ENCODE measurements around the gene NADK2. TPM values are rescaled to one million over a fixed set of nuclear protein-coding genes. Genes with fewer than 3 reads are reported as not detected.

NADK2 gene
- polyA plus RNA-seq, 1 of the 3 experiments (the other 2 are of a cell fraction), result 7.6 TPM

DNA sequence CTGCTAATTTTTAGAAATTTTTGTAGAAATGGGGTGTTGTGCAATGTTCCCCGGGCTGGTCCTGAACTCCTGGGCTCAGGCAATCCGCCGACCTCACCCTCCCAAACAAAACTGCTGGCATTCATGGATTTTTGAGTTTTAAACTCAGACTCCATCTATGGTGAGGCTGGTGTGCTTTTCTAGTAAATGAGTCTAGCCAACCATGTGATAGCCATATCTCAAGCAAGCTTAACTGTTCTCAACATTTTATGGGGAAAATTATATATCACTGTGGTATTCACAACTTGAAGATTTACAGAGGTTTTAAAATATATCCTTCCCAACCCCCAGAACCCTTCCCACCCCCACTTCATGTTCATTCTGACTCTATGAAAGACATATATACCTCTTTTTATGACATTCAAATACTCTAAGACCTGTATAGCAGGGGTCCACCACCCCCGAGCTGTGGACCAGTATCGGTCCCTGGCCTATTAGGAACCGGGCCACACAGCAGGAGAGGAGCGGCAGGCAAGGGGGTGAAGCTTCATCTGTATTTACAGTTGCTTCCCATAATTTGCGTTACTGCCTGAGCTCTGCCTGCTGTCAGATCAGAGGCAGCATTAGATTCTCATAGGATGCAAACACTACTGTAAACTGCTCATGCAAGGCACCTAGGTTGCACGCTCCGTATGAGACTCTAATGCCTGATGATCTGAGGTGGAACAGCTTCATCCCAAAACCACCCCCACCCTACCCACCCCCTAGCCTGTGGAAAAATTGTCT lies 4.5 kb upstream of the NADK2 start:
- WGBS (ENCODE audit: low lambda C conversion rate), result 83% methylated on average over 8 of the region's 10 CpGs
- CTCF ChIA-PET, result interaction anchor here (0.5 to 1.4 kb wide), 4 partner anchors 19 to 449 kb away, joined by 3 to 5 read pairs (median 4); no protein-coding TSS in a partner anchor
- no peak for DNase-seq

More for the DNA sequence above, 4.5 kb upstream of the NADK2 start:
- H3K4me3 ChIP-seq (ENCODE audit: low read depth in 2 of 2, low read length in 1 of 2), result no peak overlapping the region
- no peak overlapping the region for H2AFZ ChIP-seq (ENCODE audit: low read depth)
- H3K9me3 ChIP-seq, result no peaks in the 10 kb centered on the region
- no peaks in the 10 kb centered on the region for H3F3A ChIP-seq (replicated peaks; ENCODE audit: insufficient read depth)
- no peaks in the 10 kb centered on the region for H3K9me2 ChIP-seq
- no peaks in the 10 kb centered on the region for H3K36me3 ChIP-seq (replicated peaks in 1 of 2; ENCODE audit: control insufficient read depth in 1 of 2, insufficient read depth in 2 of 2, low read length in 1 of 2)
- H3K9ac ChIP-seq, result no peak overlapping the region
- H3K79me2 ChIP-seq (ENCODE audit: insufficient read depth), result no peaks in the 10 kb centered on the region
- no peak overlapping the region for H3K4me2 ChIP-seq
- peaks cover 5 to 6% of the 10 kb centered on the region in 2 experiments; a peak in 2 of 4 replicates for H3K4me1 ChIP-seq (ENCODE audit: control insufficient read depth in 1 of 2, insufficient read depth in 2 of 2, low read depth in 1 of 2, low read length in 1 of 2)
- POLR2A ChIA-PET, result interaction anchor here (0.7 kb wide), 1 partner anchor 22 kb away, joined by 3 read pairs; no protein-coding TSS in a partner anchor
- H3K27me3 ChIP-seq (ENCODE audit: insufficient read depth), result no peaks in the 10 kb centered on the region
- no peak for TF ChIP-seq NRF1 (IDR thresholded peaks at IDR 0.05; ENCODE audit: low read depth, low read length)
- TF ChIP-seq RXRA (IDR thresholded peaks at IDR 0.05; ENCODE audit: borderline replicate concordance, low read depth), result no peak
- TF ChIP-seq RAD21 (IDR thresholded peaks at IDR 0.05; ENCODE audit: low read length), result no peak
- TF ChIP-seq, protein P1, sequence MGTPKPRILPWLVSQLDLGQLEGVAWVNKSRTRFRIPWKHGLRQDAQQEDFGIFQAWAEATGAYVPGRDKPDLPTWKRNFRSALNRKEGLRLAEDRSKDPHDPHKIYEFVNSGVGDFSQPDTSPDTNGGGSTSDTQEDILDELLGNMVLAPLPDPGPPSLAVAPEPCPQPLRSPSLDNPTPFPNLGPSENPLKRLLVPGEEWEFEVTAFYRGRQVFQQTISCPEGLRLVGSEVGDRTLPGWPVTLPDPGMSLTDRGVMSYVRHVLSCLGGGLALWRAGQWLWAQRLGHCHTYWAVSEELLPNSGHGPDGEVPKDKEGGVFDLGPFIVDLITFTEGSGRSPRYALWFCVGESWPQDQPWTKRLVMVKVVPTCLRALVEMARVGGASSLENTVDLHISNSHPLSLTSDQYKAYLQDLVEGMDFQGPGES (IDR thresholded peaks at IDR 0.05; ENCODE audit: low read depth, low read length), result no peak
- no peak for TF ChIP-seq MEF2A (IDR thresholded peaks at IDR 0.05; ENCODE audit: borderline replicate concordance, low read depth)
- TF ChIP-seq, protein P2, sequence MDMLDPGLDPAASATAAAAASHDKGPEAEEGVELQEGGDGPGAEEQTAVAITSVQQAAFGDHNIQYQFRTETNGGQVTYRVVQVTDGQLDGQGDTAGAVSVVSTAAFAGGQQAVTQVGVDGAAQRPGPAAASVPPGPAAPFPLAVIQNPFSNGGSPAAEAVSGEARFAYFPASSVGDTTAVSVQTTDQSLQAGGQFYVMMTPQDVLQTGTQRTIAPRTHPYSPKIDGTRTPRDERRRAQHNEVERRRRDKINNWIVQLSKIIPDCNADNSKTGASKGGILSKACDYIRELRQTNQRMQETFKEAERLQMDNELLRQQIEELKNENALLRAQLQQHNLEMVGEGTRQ (IDR thresholded peaks at IDR 0.05; ENCODE audit: borderline replicate concordance, low read depth, low read length), result no peak
- no peak for TF ChIP-seq MXI1 (IDR thresholded peaks at IDR 0.05; ENCODE audit: low read depth, low read length)
- no peak for TF ChIP-seq FOXJ3 (CRISPR knock-in tag; IDR thresholded peaks at IDR 0.05)
- TF ChIP-seq, protein P3, sequence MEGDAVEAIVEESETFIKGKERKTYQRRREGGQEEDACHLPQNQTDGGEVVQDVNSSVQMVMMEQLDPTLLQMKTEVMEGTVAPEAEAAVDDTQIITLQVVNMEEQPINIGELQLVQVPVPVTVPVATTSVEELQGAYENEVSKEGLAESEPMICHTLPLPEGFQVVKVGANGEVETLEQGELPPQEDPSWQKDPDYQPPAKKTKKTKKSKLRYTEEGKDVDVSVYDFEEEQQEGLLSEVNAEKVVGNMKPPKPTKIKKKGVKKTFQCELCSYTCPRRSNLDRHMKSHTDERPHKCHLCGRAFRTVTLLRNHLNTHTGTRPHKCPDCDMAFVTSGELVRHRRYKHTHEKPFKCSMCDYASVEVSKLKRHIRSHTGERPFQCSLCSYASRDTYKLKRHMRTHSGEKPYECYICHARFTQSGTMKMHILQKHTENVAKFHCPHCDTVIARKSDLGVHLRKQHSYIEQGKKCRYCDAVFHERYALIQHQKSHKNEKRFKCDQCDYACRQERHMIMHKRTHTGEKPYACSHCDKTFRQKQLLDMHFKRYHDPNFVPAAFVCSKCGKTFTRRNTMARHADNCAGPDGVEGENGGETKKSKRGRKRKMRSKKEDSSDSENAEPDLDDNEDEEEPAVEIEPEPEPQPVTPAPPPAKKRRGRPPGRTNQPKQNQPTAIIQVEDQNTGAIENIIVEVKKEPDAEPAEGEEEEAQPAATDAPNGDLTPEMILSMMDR (IDR thresholded peaks at IDR 0.05), result no peak
- TF ChIP-seq TAF1 (IDR thresholded peaks at IDR 0.05; ENCODE audit: borderline replicate concordance, low read depth, low read length), result no peak
- TF ChIP-seq, protein P4, sequence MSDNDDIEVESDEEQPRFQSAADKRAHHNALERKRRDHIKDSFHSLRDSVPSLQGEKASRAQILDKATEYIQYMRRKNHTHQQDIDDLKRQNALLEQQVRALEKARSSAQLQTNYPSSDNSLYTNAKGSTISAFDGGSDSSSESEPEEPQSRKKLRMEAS (IDR thresholded peaks at IDR 0.05; ENCODE audit: low read depth), result no peak
- no peak for TF ChIP-seq YY1 (IDR thresholded peaks at IDR 0.05; ENCODE audit: low read depth)
- TF ChIP-seq EZH2phosphoT487 (IDR thresholded peaks at IDR 0.05; ENCODE audit: borderline replicate concordance, low read depth), result no peak
- no peak for TF ChIP-seq JUND (IDR thresholded peaks at IDR 0.05)
- no peak for TF ChIP-seq FOSL2 (IDR thresholded peaks at IDR 0.05; ENCODE audit: borderline replicate concordance, low read depth)
- no peak for TF ChIP-seq POLR2AphosphoS5 (IDR thresholded peaks at IDR 0.05; ENCODE audit: low read depth, low read length)
- TF ChIP-seq, protein P5, sequence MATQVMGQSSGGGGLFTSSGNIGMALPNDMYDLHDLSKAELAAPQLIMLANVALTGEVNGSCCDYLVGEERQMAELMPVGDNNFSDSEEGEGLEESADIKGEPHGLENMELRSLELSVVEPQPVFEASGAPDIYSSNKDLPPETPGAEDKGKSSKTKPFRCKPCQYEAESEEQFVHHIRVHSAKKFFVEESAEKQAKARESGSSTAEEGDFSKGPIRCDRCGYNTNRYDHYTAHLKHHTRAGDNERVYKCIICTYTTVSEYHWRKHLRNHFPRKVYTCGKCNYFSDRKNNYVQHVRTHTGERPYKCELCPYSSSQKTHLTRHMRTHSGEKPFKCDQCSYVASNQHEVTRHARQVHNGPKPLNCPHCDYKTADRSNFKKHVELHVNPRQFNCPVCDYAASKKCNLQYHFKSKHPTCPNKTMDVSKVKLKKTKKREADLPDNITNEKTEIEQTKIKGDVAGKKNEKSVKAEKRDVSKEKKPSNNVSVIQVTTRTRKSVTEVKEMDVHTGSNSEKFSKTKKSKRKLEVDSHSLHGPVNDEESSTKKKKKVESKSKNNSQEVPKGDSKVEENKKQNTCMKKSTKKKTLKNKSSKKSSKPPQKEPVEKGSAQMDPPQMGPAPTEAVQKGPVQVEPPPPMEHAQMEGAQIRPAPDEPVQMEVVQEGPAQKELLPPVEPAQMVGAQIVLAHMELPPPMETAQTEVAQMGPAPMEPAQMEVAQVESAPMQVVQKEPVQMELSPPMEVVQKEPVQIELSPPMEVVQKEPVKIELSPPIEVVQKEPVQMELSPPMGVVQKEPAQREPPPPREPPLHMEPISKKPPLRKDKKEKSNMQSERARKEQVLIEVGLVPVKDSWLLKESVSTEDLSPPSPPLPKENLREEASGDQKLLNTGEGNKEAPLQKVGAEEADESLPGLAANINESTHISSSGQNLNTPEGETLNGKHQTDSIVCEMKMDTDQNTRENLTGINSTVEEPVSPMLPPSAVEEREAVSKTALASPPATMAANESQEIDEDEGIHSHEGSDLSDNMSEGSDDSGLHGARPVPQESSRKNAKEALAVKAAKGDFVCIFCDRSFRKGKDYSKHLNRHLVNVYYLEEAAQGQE (IDR thresholded peaks at IDR 0.05; ENCODE audit: low read depth, low read length), result no peak
- no peak for TF ChIP-seq ELF1 (IDR thresholded peaks at IDR 0.05)
- no peak for TF ChIP-seq RFX5 (IDR thresholded peaks at IDR 0.05; ENCODE audit: low read length)
- TF ChIP-seq, protein P6, sequence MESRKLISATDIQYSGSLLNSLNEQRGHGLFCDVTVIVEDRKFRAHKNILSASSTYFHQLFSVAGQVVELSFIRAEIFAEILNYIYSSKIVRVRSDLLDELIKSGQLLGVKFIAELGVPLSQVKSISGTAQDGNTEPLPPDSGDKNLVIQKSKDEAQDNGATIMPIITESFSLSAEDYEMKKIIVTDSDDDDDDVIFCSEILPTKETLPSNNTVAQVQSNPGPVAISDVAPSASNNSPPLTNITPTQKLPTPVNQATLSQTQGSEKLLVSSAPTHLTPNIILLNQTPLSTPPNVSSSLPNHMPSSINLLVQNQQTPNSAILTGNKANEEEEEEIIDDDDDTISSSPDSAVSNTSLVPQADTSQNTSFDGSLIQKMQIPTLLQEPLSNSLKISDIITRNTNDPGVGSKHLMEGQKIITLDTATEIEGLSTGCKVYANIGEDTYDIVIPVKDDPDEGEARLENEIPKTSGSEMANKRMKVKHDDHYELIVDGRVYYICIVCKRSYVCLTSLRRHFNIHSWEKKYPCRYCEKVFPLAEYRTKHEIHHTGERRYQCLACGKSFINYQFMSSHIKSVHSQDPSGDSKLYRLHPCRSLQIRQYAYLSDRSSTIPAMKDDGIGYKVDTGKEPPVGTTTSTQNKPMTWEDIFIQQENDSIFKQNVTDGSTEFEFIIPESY (IDR thresholded peaks at IDR 0.05; ENCODE audit: borderline replicate concordance, low read depth), result no peak
- H3K27ac ChIP-seq (ENCODE audit: low read depth in 2 of 2, low read length in 1 of 2), result no peak overlapping the region
- no peaks in the 10 kb centered on the region for H4K20me1 ChIP-seq (ENCODE audit: insufficient read depth)
